AG04449 (cell line): ENCODE results near the gene LRRC74B.
A peak's percentile ranks its signal among the peaks of the same experiment; 100 is the strongest.
"Not testable (repeated sequence)": the region's sequence is repeated elsewhere in the genome, so short reads cannot be mapped to it uniquely, and the experiment has no call there.

Experiments used
- CTCF ChIA-PET: fragments of 350-600 bp; formaldehyde crosslinking; extraction: SDS; loops from one replicate; lab custom pipeline; 2021; ENCODE audit warnings: antibody characterized with exemption; lab: Yijun Ruan, JAX
- POLR2A ChIA-PET: fragments of 400-600, 350-600 bp; formaldehyde crosslinking; extraction: SDS; loops from one replicate; lab custom pipeline; 2020; ENCODE audit warnings: antibody characterized with exemption, inconsistent platforms; lab: Yijun Ruan, JAX
- DNase-seq: peaks from one replicate; pipeline ENCODE4 v3.0.0-alpha.2; 2010; ENCODE audit warnings: low read depth, low spot score
- H3K4me3 ChIP-seq: 2 replicates; pipeline ENCODE4 v1.5.1; 2011; ENCODE audit warnings: low read depth, mild to moderate bottlenecking, control low read depth, low read length
- CTCF ChIP-seq: IDR thresholded peaks from one replicate; pipeline ENCODE4 v1.5.1; 2011; ENCODE audit warnings: mild to moderate bottlenecking, moderate library complexity, low read length, control low read depth, inconsistent platforms; ENCODE audit not compliant: insufficient read depth; ENCODE audit errors: missing control alignments

Gene LRRC74B

GRCh38 chr22:20999350-21000206 is 46.2 kb upstream of the LRRC74B start:
- ChIA-PET CTCF (interaction anchor here (1.8 to 2.2 kb wide), 4 partner anchors 10 to 114 kb away, joined by 6 to 12 read pairs (median 9); no protein-coding TSS in a partner anchor), POLR2A (interaction anchor here (1.5 to 2.3 kb wide), 2 partner anchors 9 to 17 kb away, joined by 6 to 15 read pairs; partner anchors contain the start of gene LZTR1)
- DNase-seq: no peak
- no peak for TF ChIP-seq CTCF
- H3K4me3 ChIP-seq: peak overlapping the region; percentile 3

GRCh38 chr22:21000207-21000986 is 45.3 kb upstream of the LRRC74B start:
- ChIA-PET POLR2A (interaction anchor here (1.1 to 2.3 kb wide), 4 partner anchors 10 to 102 kb away, joined by 3 to 15 read pairs (median 4); partner anchors contain the start of gene LZTR1), CTCF (interaction anchor here (1.1 to 2.2 kb wide), 5 partner anchors 11 to 115 kb away, joined by 5 to 12 read pairs (median 8); no protein-coding TSS in a partner anchor)
- peak overlapping the region; percentile 86 for H3K4me3 ChIP-seq
- TF ChIP-seq CTCF: no peak
- DNase-seq: no peak

- CTCF ChIA-PET: interaction anchor here (1.1 to 1.9 kb wide), 3 partner anchors 11 to 102 kb away, joined by 5 to 10 read pairs (median 6); no protein-coding TSS in a partner anchor
- DNase-seq: no peak
- TF ChIP-seq CTCF: no peak
- peak overlapping the region; percentile 86 for H3K4me3 ChIP-seq
- POLR2A ChIA-PET: interaction anchor here (1.1 to 2.3 kb wide), 4 partner anchors 19 to 101 kb away, joined by 3 to 15 read pairs (median 4); partner anchors contain the start of genes LRRC74B and LZTR1
Measured at GRCh38 chr22:21000987-21001600, 44.7 kb upstream of the LRRC74B start.

- no peak for TF ChIP-seq CTCF
- DNase-seq: peak; percentile 65
- POLR2A ChIA-PET: interaction anchor here (1.1 to 2.5 kb wide), 7 partner anchors 10 to 53 kb away, joined by 3 to 20 read pairs (median 7); partner anchors contain the start of genes LRRC74B and LZTR1
- CTCF ChIA-PET: interaction anchor here (0.6 to 2.5 kb wide), 4 partner anchors 13 to 116 kb away, joined by 3 to 8 read pairs (median 4); partner anchors contain the start of gene P2RX6
- peak within 1 kb of the TSS; percentile 86 for H3K4me3 ChIP-seq
Measured at GRCh38 chr22:21001601-21002325, 44.0 kb upstream of the LRRC74B start, which contains the start of gene THAP7. Gene THAP7 (minus strand): TSS chr22:21002118. CDS start chr22:21001911, 207 bp downstream.

GRCh38 chr22:21003782-21004181 is 42.0 kb upstream of the LRRC74B start:
- DNase-seq: no peak
- TF ChIP-seq CTCF: no peak
- POLR2A ChIA-PET: interaction anchor here (0.5 to 2.5 kb wide), 4 partner anchors 22 to 35 kb away, joined by 4 to 20 read pairs (median 10); partner anchors contain the start of gene LZTR1
- CTCF ChIA-PET: interaction anchor here (1.4 to 2.5 kb wide), 4 partner anchors 9 to 98 kb away, joined by 4 to 8 read pairs (median 4); partner anchors contain the start of gene LZTR1
- H3K4me3 ChIP-seq: no peak overlapping the region

- POLR2A ChIA-PET, DNase-seq, H3K4me3 ChIP-seq: not testable (repeated sequence)
- CTCF ChIA-PET: interaction anchor here (0.8 to 1.5 kb wide), 2 partner anchors 27 to 638 kb away, joined by 3 read pairs; partner anchors contain the start of gene LZTR1
Measured at GRCh38 chr22:21009208-21009607, 36.5 kb upstream of the LRRC74B start.
